AG09309 (cell line): ENCODE measurements around the gene PCDH15.
"Not testable (repeated sequence)": the region's sequence is repeated elsewhere in the genome, so short reads cannot be mapped to it uniquely, and the experiment has no call there.

ENCODE experiments used
- DNase-seq: peaks from one replicate; pipeline ENCODE4 v3.0.0-alpha.2; 2010; ENCODE audit warnings: low read depth
- H3K4me3 ChIP-seq: 2 replicates; pipeline ENCODE4 v1.5.1; 2011; ENCODE audit warnings: mild to moderate bottlenecking, low read depth, low read length, moderate library complexity; ENCODE audit not compliant: control insufficient read depth
- CTCF ChIP-seq: IDR thresholded peaks from 2 replicates; pipeline ENCODE4 v1.5.1; 2011; ENCODE audit warnings: mild to moderate bottlenecking, low read depth, low read length, inconsistent platforms; ENCODE audit not compliant: insufficient read depth, control insufficient read depth; ENCODE audit errors: missing control alignments

The PCDH15 gene

GRCh38 chr10:53952698-53953630, 848.1 kb downstream of the PCDH15 start:
- no peak for TF ChIP-seq CTCF
- H3K4me3 ChIP-seq: no peak overlapping the region
- DNase-seq: no peak

- TF ChIP-seq CTCF: no peak
- DNase-seq: no peak
- no peak overlapping the region for H3K4me3 ChIP-seq
Observed at GRCh38 chr10:53939654-53940053, 861.4 kb downstream of the PCDH15 start.

- H3K4me3 ChIP-seq: no peak overlapping the region
- TF ChIP-seq CTCF: no peak
- no peak for DNase-seq
Observed at GRCh38 chr10:53930648-53931047, 870.4 kb downstream of the PCDH15 start.

- DNase-seq, H3K4me3 ChIP-seq: not testable (repeated sequence)
Observed at GRCh38 chr10:53924051-53924700, 876.9 kb downstream of the PCDH15 start.

GRCh38 chr10:53918755-53919154, 882.3 kb downstream of the PCDH15 start:
- no peak overlapping the region for H3K4me3 ChIP-seq
- TF ChIP-seq CTCF: no peak
- DNase-seq: no peak

- TF ChIP-seq CTCF: no peak
- DNase-seq: no peak
- no peak overlapping the region for H3K4me3 ChIP-seq
Observed at GRCh38 chr10:53909791-53910190, 891.2 kb downstream of the PCDH15 start.
